GM18517 (cell line): Measurements from ENCODE around the gene PNMA8A.
"Not testable (repeated sequence)": the region's sequence is repeated elsewhere in the genome, so short reads cannot be mapped to it uniquely, and the experiment has no call there.

Experiments used
- ATAC-seq: cut with Tn5 transposase; IDR thresholded peaks from one replicate; pipeline ENCODE4 v1.9.1; 2021; ENCODE audit warnings: mild to moderate bottlenecking, moderate library complexity; ENCODE audit not compliant: unreplicated experiment

Gene PNMA8A

GRCh38 chr19:46471116-46471733, at the start of gene PNMA8A:
TSS of gene PNMA8A (minus strand) at chr19:46471563. CDS start at chr19:46471035, 528 bp downstream.
- no peak for ATAC-seq

GRCh38 chr19:46520616-46521015, 49.3 kb upstream of the PNMA8A start:
- ATAC-seq = no peak

- ATAC-seq = no peak
Measured at GRCh38 chr19:46517471-46517870, 46.1 kb upstream of the PNMA8A start.

GRCh38 chr19:46515879-46516350, 44.6 kb upstream of the PNMA8A start:
- no peak for ATAC-seq

- no peak for ATAC-seq
Measured at GRCh38 chr19:46515290-46515609, 43.9 kb upstream of the PNMA8A start.

GRCh38 chr19:46514589-46515289, 43.4 kb upstream of the PNMA8A start:
- ATAC-seq = no peak

GRCh38 chr19:46513461-46514236, 42.3 kb upstream of the PNMA8A start:
- no peak for ATAC-seq

- no peak for ATAC-seq
Measured at GRCh38 chr19:46511237-46511636, 39.9 kb upstream of the PNMA8A start.

GRCh38 chr19:46508206-46508605, 36.8 kb upstream of the PNMA8A start:
- no peak for ATAC-seq

GRCh38 chr19:46503848-46504453, 32.6 kb upstream of the PNMA8A start:
- no peak for ATAC-seq

- no peak for ATAC-seq
Measured at GRCh38 chr19:46502891-46503290, 31.5 kb upstream of the PNMA8A start.

- no peak for ATAC-seq
Measured at GRCh38 chr19:46499692-46500091, 28.3 kb upstream of the PNMA8A start.

- no peak for ATAC-seq
Measured at GRCh38 chr19:46497773-46498172, 26.4 kb upstream of the PNMA8A start.

GRCh38 chr19:46496886-46497285, 25.5 kb upstream of the PNMA8A start:
- ATAC-seq = not testable (repeated sequence)

GRCh38 chr19:46496304-46496703, 24.9 kb upstream of the PNMA8A start:
- no peak for ATAC-seq

GRCh38 chr19:46495786-46496099, 24.4 kb upstream of the PNMA8A start, which contains the start of gene PNMA8B:
TSS of gene PNMA8B (minus strand) at chr19:46495867. CDS start at chr19:46495465, 402 bp downstream.
- no peak for ATAC-seq

GRCh38 chr19:46494941-46495785, 23.8 kb upstream of the PNMA8A start:
- ATAC-seq = no peak

- no peak for ATAC-seq
Measured at GRCh38 chr19:46494146-46494940, 23.0 kb upstream of the PNMA8A start.

GRCh38 chr19:46493236-46494145, 22.1 kb upstream of the PNMA8A start:
- ATAC-seq = no peak
